ENCODE data around the gene MGMT. TPM values are rescaled to one million over a fixed set of nuclear protein-coding genes. Genes with fewer than 3 reads are reported as not detected.

The MGMT gene
- total RNA-seq, 2 donors from 2014 or later: 17.8 to 19.2 TPM

GRCh38 chr10:129792141-129792540 lies 325.1 kb downstream of the MGMT start:
- H3K4me3 Mint-ChIP-seq: no peak overlapping the region
- no peak for ATAC-seq (replicated peaks in 1 of 2)
- H3K27me3 Mint-ChIP-seq (ENCODE audit: low read depth): no peaks in the 10 kb centered on the region
- H3K36me3 Mint-ChIP-seq (ENCODE audit: insufficient read depth in 2 of 2): peaks cover 5 to 8% of the 10 kb centered on the region in 2 donors
- H3K9me3 Mint-ChIP-seq: peaks cover 17 to 20% of the 10 kb centered on the region in 2 donors
- no peak for DNase-seq
- no peaks in the 10 kb centered on the region for H3K4me1 Mint-ChIP-seq (ENCODE audit: low read depth)
- no peak overlapping the region for H3K27ac Mint-ChIP-seq

- H3K36me3 Mint-ChIP-seq (ENCODE audit: insufficient read depth in 2 of 2): peaks cover 4 to 5% of the 10 kb centered on the region in 2 donors
- ATAC-seq (replicated peaks in 1 of 2): no peak
- no peak overlapping the region for H3K4me3 Mint-ChIP-seq
- no peak overlapping the region for H3K27ac Mint-ChIP-seq
- peaks cover 12 to 16% of the 10 kb centered on the region in 2 donors for H3K9me3 Mint-ChIP-seq
- DNase-seq: no peak
- no peaks in the 10 kb centered on the region for H3K4me1 Mint-ChIP-seq (ENCODE audit: low read depth)
- no peaks in the 10 kb centered on the region for H3K27me3 Mint-ChIP-seq (ENCODE audit: low read depth)
These were observed 325.8 kb downstream of the MGMT start for GRCh38 chr10:129792864-129793263.

GRCh38 chr10:129793479-129793878 lies 326.4 kb downstream of the MGMT start:
- no peak for DNase-seq
- H3K27me3 Mint-ChIP-seq (ENCODE audit: low read depth): peaks cover 5% of the 10 kb centered on the region
- H3K36me3 Mint-ChIP-seq (ENCODE audit: insufficient read depth in 2 of 2): peaks cover 4 to 5% of the 10 kb centered on the region in 2 donors
- H3K4me3 Mint-ChIP-seq: no peak overlapping the region
- peaks cover 12 to 16% of the 10 kb centered on the region in 2 donors for H3K9me3 Mint-ChIP-seq
- H3K27ac Mint-ChIP-seq: no peak overlapping the region
- H3K4me1 Mint-ChIP-seq (ENCODE audit: low read depth): no peaks in the 10 kb centered on the region
- no peak for ATAC-seq (replicated peaks in 1 of 2)

GRCh38 chr10:129793996-129794395 lies 327.0 kb downstream of the MGMT start:
- H3K36me3 Mint-ChIP-seq (ENCODE audit: insufficient read depth in 2 of 2): peaks cover 4 to 5% of the 10 kb centered on the region in 2 donors

GRCh38 chr10:129796710-129797420 lies 329.8 kb downstream of the MGMT start:
- H3K27me3 Mint-ChIP-seq (ENCODE audit: low read depth): peaks cover 7% of the 10 kb centered on the region

More at GRCh38 chr10:129793996-129794395, 327.0 kb downstream of the MGMT start:
- no peaks in the 10 kb centered on the region for H3K4me1 Mint-ChIP-seq (ENCODE audit: low read depth)
- H3K27ac Mint-ChIP-seq: no peak overlapping the region
- no peak overlapping the region for H3K4me3 Mint-ChIP-seq
- H3K27me3 Mint-ChIP-seq (ENCODE audit: low read depth): peaks cover 7% of the 10 kb centered on the region
- ATAC-seq (replicated peaks in 1 of 2) (no peak), DNase-seq (no peak)
- peaks cover 12 to 16% of the 10 kb centered on the region in 2 donors for H3K9me3 Mint-ChIP-seq

GRCh38 chr10:129799942-129800341 lies 332.9 kb downstream of the MGMT start:
- Mint-ChIP-seq H3K27ac (no peak overlapping the region), H3K4me1 (ENCODE audit: low read depth) (no peaks in the 10 kb centered on the region), H3K27me3 (ENCODE audit: low read depth) (peaks cover 7% of the 10 kb centered on the region)

More at GRCh38 chr10:129796710-129797420, 329.8 kb downstream of the MGMT start:
- Mint-ChIP-seq H3K4me3 (no peak overlapping the region), H3K27ac (no peak overlapping the region), H3K4me1 (ENCODE audit: low read depth) (no peaks in the 10 kb centered on the region), H3K9me3 (peaks cover 2 to 11% of the 10 kb centered on the region in 2 donors), H3K36me3 (ENCODE audit: insufficient read depth in 2 of 2) (peaks cover 3 to 5% of the 10 kb centered on the region in 2 donors)
- DNase-seq: no peak
- no peak for ATAC-seq (replicated peaks in 1 of 2)

GRCh38 chr10:129800796-129801340 lies 333.8 kb downstream of the MGMT start:
- ATAC-seq (replicated peaks in 1 of 2) (no peak), DNase-seq (no peak)
- Mint-ChIP-seq H3K4me3 (no peak overlapping the region), H3K27me3 (ENCODE audit: low read depth) (peaks cover 7% of the 10 kb centered on the region), H3K4me1 (ENCODE audit: low read depth) (no peaks in the 10 kb centered on the region), H3K9me3 (peaks cover 5 to 9% of the 10 kb centered on the region in 2 donors), H3K27ac (no peak overlapping the region), H3K36me3 (ENCODE audit: insufficient read depth in 2 of 2) (peaks cover 7 to 12% of the 10 kb centered on the region in 2 donors)

More at GRCh38 chr10:129799942-129800341, 332.9 kb downstream of the MGMT start:
- Mint-ChIP-seq H3K4me3 (no peak overlapping the region), H3K36me3 (ENCODE audit: insufficient read depth in 2 of 2) (peaks cover 7 to 12% of the 10 kb centered on the region in 2 donors), H3K9me3 (peaks cover 5 to 9% of the 10 kb centered on the region in 2 donors)
- DNase-seq: no peak
- no peak for ATAC-seq (replicated peaks in 1 of 2)

- Mint-ChIP-seq H3K36me3 (ENCODE audit: insufficient read depth in 2 of 2) (peaks cover 8 to 13% of the 10 kb centered on the region in 2 donors), H3K27me3 (ENCODE audit: low read depth) (no peaks in the 10 kb centered on the region), H3K4me1 (ENCODE audit: low read depth) (no peaks in the 10 kb centered on the region), H3K4me3 (no peak overlapping the region), H3K27ac (no peak overlapping the region), H3K9me3 (peaks cover 10 to 12% of the 10 kb centered on the region in 2 donors)
- ATAC-seq (replicated peaks in 1 of 2) (no peak), DNase-seq (no peak)
These were observed 340.2 kb downstream of the MGMT start for GRCh38 chr10:129807211-129807610.

- H3K36me3 Mint-ChIP-seq (ENCODE audit: insufficient read depth in 2 of 2): peaks cover 6 to 13% of the 10 kb centered on the region in 2 donors
- H3K4me3 Mint-ChIP-seq: no peak overlapping the region
- H3K9me3 Mint-ChIP-seq: peaks cover 8 to 10% of the 10 kb centered on the region in 2 donors
- DNase-seq: no peak
- no peaks in the 10 kb centered on the region for H3K4me1 Mint-ChIP-seq (ENCODE audit: low read depth)
- no peaks in the 10 kb centered on the region for H3K27me3 Mint-ChIP-seq (ENCODE audit: low read depth)
- no peak overlapping the region for H3K27ac Mint-ChIP-seq
- ATAC-seq (replicated peaks in 1 of 2): no peak
These were observed 341.3 kb downstream of the MGMT start for GRCh38 chr10:129808092-129808983.

- H3K27me3 Mint-ChIP-seq (ENCODE audit: low read depth): no peaks in the 10 kb centered on the region
- DNase-seq: no peak
- no peak overlapping the region for H3K4me3 Mint-ChIP-seq
- H3K27ac Mint-ChIP-seq: no peak overlapping the region
- peaks cover 4% of the 10 kb centered on the region in 2 donors for H3K36me3 Mint-ChIP-seq (ENCODE audit: insufficient read depth in 2 of 2)
- no peak for ATAC-seq (replicated peaks in 1 of 2)
- peaks cover 4 to 5% of the 10 kb centered on the region in 2 donors for H3K9me3 Mint-ChIP-seq
- no peaks in the 10 kb centered on the region for H3K4me1 Mint-ChIP-seq (ENCODE audit: low read depth)
These were observed 342.4 kb downstream of the MGMT start for GRCh38 chr10:129809431-129809830.

- peaks cover 3 to 5% of the 10 kb centered on the region in 2 donors for H3K9me3 Mint-ChIP-seq
- no peaks in the 10 kb centered on the region for H3K27me3 Mint-ChIP-seq (ENCODE audit: low read depth)
- DNase-seq (no peak), ATAC-seq (replicated peaks in 1 of 2) (no peak)
- no peak overlapping the region for H3K27ac Mint-ChIP-seq
- H3K4me3 Mint-ChIP-seq: no peak overlapping the region
- peaks cover 3 to 4% of the 10 kb centered on the region in 2 donors for H3K36me3 Mint-ChIP-seq (ENCODE audit: insufficient read depth in 2 of 2)
- no peaks in the 10 kb centered on the region for H3K4me1 Mint-ChIP-seq (ENCODE audit: low read depth)
These were observed 342.8 kb downstream of the MGMT start for GRCh38 chr10:129809841-129810240.

- Mint-ChIP-seq H3K27me3 (ENCODE audit: low read depth) (no peaks in the 10 kb centered on the region), H3K36me3 (ENCODE audit: insufficient read depth in 2 of 2) (peaks cover 1 to 4% of the 10 kb centered on the region in 2 donors), H3K4me1 (ENCODE audit: low read depth) (no peaks in the 10 kb centered on the region), H3K9me3 (peaks cover 1 to 5% of the 10 kb centered on the region in 2 donors), H3K4me3 (no peak overlapping the region), H3K27ac (no peak overlapping the region)
- no peak for DNase-seq
- ATAC-seq (replicated peaks in 1 of 2): no peak
These were observed 344.2 kb downstream of the MGMT start for GRCh38 chr10:129811208-129811607.

- DNase-seq (no peak), ATAC-seq (replicated peaks in 1 of 2) (no peak)
- no peaks in the 10 kb centered on the region for H3K4me1 Mint-ChIP-seq (ENCODE audit: low read depth)
- no peaks in the 10 kb centered on the region for H3K36me3 Mint-ChIP-seq (ENCODE audit: insufficient read depth in 2 of 2)
- peaks cover 0 to 2% of the 10 kb centered on the region in 2 donors for H3K9me3 Mint-ChIP-seq
- no peak overlapping the region for H3K4me3 Mint-ChIP-seq
- H3K27me3 Mint-ChIP-seq (ENCODE audit: low read depth): no peaks in the 10 kb centered on the region
- no peak overlapping the region for H3K27ac Mint-ChIP-seq
These were observed 345.4 kb downstream of the MGMT start for GRCh38 chr10:129812398-129812797.
